RPMI8226 (cell line): ENCODE data around the gene CD180.
A peak's percentile ranks its signal among the peaks of the same experiment; 100 is the strongest.

Experiments
- DNase-seq: peaks from one replicate; pipeline ENCODE4 v3.0.0-alpha.2; 2015

CD180 gene

GRCh38 chr5:67196537-67197059 is at the start of gene CD180:
Gene CD180 (minus strand): TSS chr5:67196799. CDS start chr5:67196641, 158 bp downstream.
- DNase-seq, result peak; percentile 71

- DNase-seq, result peak; percentile 83
Measured at GRCh38 chr5:67246108-67246507, 49.5 kb upstream of the CD180 start.

- DNase-seq, result no peak
Measured at GRCh38 chr5:67245259-67245846, 48.8 kb upstream of the CD180 start.

- peak; percentile 48 for DNase-seq
Measured at GRCh38 chr5:67244345-67244793, 47.8 kb upstream of the CD180 start.

- no peak for DNase-seq
Measured at GRCh38 chr5:67243944-67244343, 47.3 kb upstream of the CD180 start.

GRCh38 chr5:67243349-67243748 is 46.8 kb upstream of the CD180 start:
- DNase-seq, result no peak

- no peak for DNase-seq
Measured at GRCh38 chr5:67241326-67241725, 44.7 kb upstream of the CD180 start.

- no peak for DNase-seq
Measured at GRCh38 chr5:67240846-67241245, 44.2 kb upstream of the CD180 start.

- DNase-seq, result no peak
Measured at GRCh38 chr5:67240065-67240464, 43.5 kb upstream of the CD180 start.

- no peak for DNase-seq
Measured at GRCh38 chr5:67238191-67238590, 41.6 kb upstream of the CD180 start.

GRCh38 chr5:67235399-67236110 is 39.0 kb upstream of the CD180 start:
- no peak for DNase-seq

GRCh38 chr5:67234671-67235176 is 38.1 kb upstream of the CD180 start:
- DNase-seq, result peak; percentile 94

GRCh38 chr5:67233075-67233474 is 36.5 kb upstream of the CD180 start:
- DNase-seq, result no peak

- DNase-seq, result no peak
Measured at GRCh38 chr5:67223211-67223610, 26.6 kb upstream of the CD180 start.

- no peak for DNase-seq
Measured at GRCh38 chr5:67222243-67223025, 25.8 kb upstream of the CD180 start.

GRCh38 chr5:67221487-67222242 is 25.1 kb upstream of the CD180 start:
- peak; percentile 87 for DNase-seq

GRCh38 chr5:67216564-67216963 is 20.0 kb upstream of the CD180 start:
- DNase-seq, result no peak

GRCh38 chr5:67215519-67216471 is 19.2 kb upstream of the CD180 start:
- peak; percentile 99 for DNase-seq

- peak; percentile 99 for DNase-seq
Measured at GRCh38 chr5:67214707-67215447, 18.3 kb upstream of the CD180 start.

- no peak for DNase-seq
Measured at GRCh38 chr5:67214036-67214435, 17.4 kb upstream of the CD180 start.

GRCh38 chr5:67211926-67212325 is 15.3 kb upstream of the CD180 start:
- DNase-seq, result no peak
